Choroid plexus epithelial cell (primary cell): ENCODE data around the gene HSF4.

Source experiments
- DNase-seq: peaks from one replicate; pipeline ENCODE4 v3.0.0-alpha.2; 2010; ENCODE audit warnings: low read depth
- H3K4me3 ChIP-seq: 2 replicates; pipeline ENCODE4 v1.5.1; 2011; ENCODE audit warnings: low read depth, mild to moderate bottlenecking, control low read depth, low read length, moderate library complexity
- CTCF ChIP-seq: conservative IDR thresholded peaks from 2 replicates; pipeline ENCODE4 v1.5.1; 2011; ENCODE audit warnings: low read depth, mild to moderate bottlenecking, control low read depth, inconsistent platforms, low read length, moderate library complexity

HSF4 gene

GRCh38 chr16:67197704-67198103, 33.2 kb downstream of the HSF4 start:
- no peak overlapping the region for H3K4me3 ChIP-seq
- TF ChIP-seq CTCF: no peak
- no peak for DNase-seq

GRCh38 chr16:67198238-67198734, 33.7 kb downstream of the HSF4 start:
- no peak overlapping the region for H3K4me3 ChIP-seq
- peak; percentile 66 for TF ChIP-seq CTCF
- no peak for DNase-seq

- peak; percentile 38 for TF ChIP-seq CTCF
- no peak for DNase-seq
- no peak within 1 kb of the TSS for H3K4me3 ChIP-seq
Measured at GRCh38 chr16:67199011-67199807, 34.7 kb downstream of the HSF4 start, which contains the start of gene ELMO3. Gene ELMO3, plus strand, starts transcription at chr16:67199131. Its CDS starts 196 bp downstream, at chr16:67199327.

GRCh38 chr16:67199808-67200198, 35.3 kb downstream of the HSF4 start:
- DNase-seq: no peak
- no peak for TF ChIP-seq CTCF
- H3K4me3 ChIP-seq: no peak overlapping the region

- no peak for DNase-seq
- H3K4me3 ChIP-seq: no peak overlapping the region
- TF ChIP-seq CTCF: no peak
Measured at GRCh38 chr16:67200491-67200890, 35.9 kb downstream of the HSF4 start.

- TF ChIP-seq CTCF: no peak
- DNase-seq: no peak
- no peak overlapping the region for H3K4me3 ChIP-seq
Measured at GRCh38 chr16:67201411-67202345, 37.1 kb downstream of the HSF4 start.
